OCI-LY7 (cell line): ENCODE measurements around the gene CHRM5. TPM values are rescaled to one million over a fixed set of nuclear protein-coding genes. Genes with fewer than 3 reads are reported as not detected.

Source experiments
- BruUV-seq: library from RNA; stranded (reverse); fragments of 400-500 nt; replicated peaks from 2 replicates; lab custom pipeline; 2021; lab: Mats Ljungman, UMichigan
- CTCF ChIA-PET: fragments of 300-600 bp; sonication (Branson Sonifier 250); formaldehyde crosslinking; loops from one replicate; lab custom pipeline; 2022; ENCODE audit warnings: antibody characterized with exemption; ENCODE audit not compliant: unreplicated experiment; lab: Charles Lee
- POLR2A ChIA-PET: fragments of 300-600 bp; sonication (Branson Sonifier 250); formaldehyde crosslinking; loops from one replicate; lab custom pipeline; 2022; ENCODE audit warnings: antibody characterized with exemption; lab: Charles Lee
- DNase-seq: peaks from one replicate; pipeline ENCODE4 v3.0.0-alpha.2; 2015; ENCODE audit warnings: low spot score
- H2AFZ ChIP-seq: fragments of 200-600 bp; sonication (generic), shearing (Covaris generic); 2 replicates; pipeline ENCODE4 v1.6.1; 2014; ENCODE audit warnings: mild to moderate bottlenecking, antibody characterized with exemption, low read length, moderate library complexity
- H3K27ac ChIP-seq: fragments of 200-600 bp; sonication (generic); 2 replicates; pipeline ENCODE4 v1.5.1; 2014; ENCODE audit warnings: mixed run types, low read depth, mild to moderate bottlenecking, moderate library complexity, low read length, inconsistent platforms; ENCODE audit not compliant: poor library complexity, severe bottlenecking
- H3K36me3 ChIP-seq: fragments of 200-600 bp; sonication (generic); 2 replicates; pipeline ENCODE4 v1.6.1; 2014; ENCODE audit warnings: mild to moderate bottlenecking, antibody characterized with exemption, low read length, moderate library complexity, mixed read lengths; ENCODE audit not compliant: insufficient read depth
- H3K4me1 ChIP-seq: fragments of 200-600 bp; sonication (generic); 2 replicates; pipeline ENCODE4 v1.5.1; 2014; ENCODE audit warnings: mild to moderate bottlenecking, low read length; ENCODE audit not compliant: insufficient read depth, poor library complexity, severe bottlenecking
- H3K4me2 ChIP-seq: fragments of 200-600 bp; sonication (generic); 2 replicates; pipeline ENCODE4 v1.6.1; 2014; ENCODE audit warnings: mild to moderate bottlenecking, low read length
- H3K4me3 ChIP-seq: fragments of 200-600 bp; sonication (generic); 2 replicates; pipeline ENCODE4 v1.5.1; 2014; ENCODE audit warnings: mild to moderate bottlenecking, low read depth, low read length; ENCODE audit not compliant: poor library complexity, severe bottlenecking
- H3K79me2 ChIP-seq: fragments of 200-600 bp; sonication (generic); 2 replicates; pipeline ENCODE4 v1.6.1; 2016; ENCODE audit warnings: low read depth, mild to moderate bottlenecking, low read length, moderate library complexity, mixed read lengths; ENCODE audit not compliant: insufficient read depth
- H3K9me2 ChIP-seq: fragments of 200-600 bp; sonication (generic); 2 replicates; pipeline ENCODE4 v1.6.1; 2016; ENCODE audit warnings: mild to moderate bottlenecking, low read length, mixed read lengths; ENCODE audit not compliant: insufficient read depth
- H3K9me3 ChIP-seq: fragments of 200-600 bp; sonication (generic); 2 replicates; pipeline ENCODE4 v1.6.1; 2014; ENCODE audit warnings: mild to moderate bottlenecking, mixed run types, low read length, mixed read lengths
- H4K20me1 ChIP-seq: fragments of 200-600 bp; sonication (generic); 2 replicates; pipeline ENCODE4 v1.6.1; 2014; ENCODE audit warnings: mild to moderate bottlenecking, antibody characterized with exemption, low read length, moderate library complexity, mixed read lengths; ENCODE audit not compliant: insufficient read depth
- CTCF ChIP-seq: fragments of 200-600 bp; sonication (generic); conservative IDR thresholded peaks from 2 replicates; pipeline ENCODE4 v1.5.1; 2014; ENCODE audit warnings: mild to moderate bottlenecking, antibody characterized with exemption, low read length, moderate library complexity, mixed read lengths
- EZH2phosphoT487 ChIP-seq: fragments of 200-600 bp; sonication (generic); IDR thresholded peaks from 2 replicates; pipeline ENCODE4 v1.6.1; 2018; ENCODE audit warnings: low read depth, borderline replicate concordance, mild to moderate bottlenecking, mixed run types, antibody characterized with exemption, low read length, moderate library complexity, mixed read lengths
- intact Hi-C: fragments of 100-400 bp; cut with micrococcal nuclease; formaldehyde crosslinking; loops from one replicate; pipeline ENCODE4 v1.10.0; 2022; ENCODE audit not compliant: unreplicated experiment
- total RNA-seq, 2 experiments: library from RNA; depleted of rRNA in 1 of 2; stranded (reverse); fragments of >200 nt in 1 of 2; shearing (Covaris generic) in 1 of 2; gene quantifications; 2 replicates each; pipeline ENCODE4 v1.2.3, GENCODE V29; 2014 to 2022

CHRM5 gene
- total RNA-seq, 2 experiments from 2014 or later: not detected

- Histone ChIP-seq H3K36me3 (no peaks in the 10 kb centered on the region), H3K4me2 (no peak overlapping the region), H3K4me3 (no peak overlapping the region), H2AFZ (no peak overlapping the region), H3K79me2 (no peaks in the 10 kb centered on the region), H3K27ac (no peak overlapping the region), H4K20me1 (no peaks in the 10 kb centered on the region), H3K9me3 (no peaks in the 10 kb centered on the region), H3K4me1 (no peaks in the 10 kb centered on the region), H3K9me2 (no peaks in the 10 kb centered on the region)
- TF ChIP-seq EZH2phosphoT487 (no peak), CTCF (no peak)
- DNase-seq: no peak
- ChIA-PET POLR2A (interaction anchor here (0.6 kb wide), 1 partner anchor 12 kb away, joined by 3 read pairs; no protein-coding TSS in a partner anchor), CTCF (no interaction called here)
- BruUV-seq: no TSS peak
- intact Hi-C loops: no loop called here
Measured at GRCh38 chr15:34006381-34006780, 38.1 kb downstream of the CHRM5 start.

- H3K4me1 ChIP-seq: no peaks in the 10 kb centered on the region
- H4K20me1 ChIP-seq: no peaks in the 10 kb centered on the region
- TF ChIP-seq EZH2phosphoT487 (no peak), CTCF (no peak)
- H3K9me3 ChIP-seq: no peaks in the 10 kb centered on the region
- POLR2A ChIA-PET: interaction anchor here (1.0 kb wide), 1 partner anchor 9 kb away, joined by 3 read pairs; no protein-coding TSS in a partner anchor
- intact Hi-C loops: no loop called here
- CTCF ChIA-PET: no interaction called here
- no peaks in the 10 kb centered on the region for H3K36me3 ChIP-seq
- no TSS peak for BruUV-seq
- H3K27ac ChIP-seq: no peak overlapping the region
- H2AFZ ChIP-seq: no peak overlapping the region
- no peak overlapping the region for H3K4me2 ChIP-seq
- no peaks in the 10 kb centered on the region for H3K79me2 ChIP-seq
- DNase-seq: no peak
- no peaks in the 10 kb centered on the region for H3K9me2 ChIP-seq
- H3K4me3 ChIP-seq: no peak overlapping the region
Measured at GRCh38 chr15:34009656-34010055, 41.4 kb downstream of the CHRM5 start.

- no peak for DNase-seq
- Histone ChIP-seq H3K36me3 (no peaks in the 10 kb centered on the region), H2AFZ (no peak overlapping the region), H3K4me2 (no peak overlapping the region), H4K20me1 (no peaks in the 10 kb centered on the region), H3K27ac (no peak overlapping the region), H3K79me2 (no peaks in the 10 kb centered on the region), H3K4me3 (no peak overlapping the region), H3K4me1 (no peaks in the 10 kb centered on the region), H3K9me3 (no peaks in the 10 kb centered on the region), H3K9me2 (no peaks in the 10 kb centered on the region)
- POLR2A ChIA-PET: no interaction called here
- no TSS peak for BruUV-seq
- CTCF ChIA-PET: no interaction called here
- intact Hi-C loops: no loop called here
- no peak for TF ChIP-seq CTCF
- no peak for TF ChIP-seq EZH2phosphoT487
Measured at GRCh38 chr15:34010921-34011320, 42.6 kb downstream of the CHRM5 start.
